GM21737 (cell line): Measurements from ENCODE around the gene FLNC.

Source experiments
- ATAC-seq: cut with Tn5 transposase; IDR thresholded peaks from one replicate; pipeline ENCODE4 v1.9.1; 2021; ENCODE audit warnings: mild to moderate bottlenecking, moderate library complexity; ENCODE audit not compliant: unreplicated experiment

Gene FLNC

DNA sequence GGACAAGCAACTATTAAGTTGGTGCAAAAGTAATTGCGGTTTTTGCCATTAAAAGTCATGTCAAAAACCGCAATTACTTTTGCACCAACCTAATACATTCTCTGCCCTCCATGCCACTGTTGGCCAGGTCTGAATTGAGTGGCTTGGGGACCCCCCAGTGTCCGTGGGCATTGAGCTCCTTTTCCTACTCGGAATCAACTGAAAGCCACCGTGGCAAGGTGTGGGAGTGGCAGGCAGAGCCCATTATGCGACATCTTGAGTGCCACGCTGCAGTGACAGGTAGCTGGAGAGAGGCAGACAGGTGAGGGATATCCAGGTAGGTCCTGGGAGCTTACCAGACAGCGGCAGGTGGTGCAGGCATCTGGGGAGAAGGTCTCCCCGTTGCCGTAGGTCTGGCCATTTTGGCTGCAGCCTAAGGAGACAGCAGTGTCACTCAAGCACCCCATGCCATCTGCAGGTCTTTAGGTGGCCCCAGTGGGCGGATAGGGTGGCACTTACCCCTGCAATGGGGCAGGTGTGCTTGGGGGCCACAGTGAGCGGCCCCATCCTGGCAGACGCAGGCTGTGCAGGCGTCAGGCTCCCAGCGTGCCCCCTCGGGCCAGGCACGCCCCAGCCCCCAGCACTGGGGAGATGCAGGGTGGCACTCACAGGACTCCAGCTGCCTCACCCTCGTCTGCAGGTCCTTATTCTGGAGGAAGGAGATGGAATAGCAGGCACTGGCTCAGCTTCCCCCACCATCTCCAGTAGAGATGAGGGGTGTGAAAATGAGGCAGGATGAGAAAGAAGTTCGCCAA lies 76.8 kb downstream of the FLNC start:
- no peak for ATAC-seq
